Spleen (tissue), 11 donors: ENCODE measurements around the gene SMG6. TPM values are rescaled to one million over a fixed set of nuclear protein-coding genes. Genes with fewer than 3 reads are reported as not detected.
A peak's percentile ranks its signal among the peaks of the same experiment; 100 is the strongest.
"Not testable (repeated sequence)": the region's sequence is repeated elsewhere in the genome, so short reads cannot be mapped to it uniquely, and the experiment has no call there.

Experiments
- DNase-seq: peaks from one replicate; pipeline ENCODE4 v3.0.0-alpha.2; 2020
- H3K27ac ChIP-seq, 8 donors: fragments of 200-600 bp; sonication (generic) in 7 of 8; 1 replicate in 4 of 8; 2 replicates in 4 of 8; pipeline versions ENCODE4 v1.5.0 to v1.8.0; 2016 to 2021; ENCODE audit warnings: inconsistent platforms in 4 of 8, mild to moderate bottlenecking in 4 of 8, moderate library complexity in 1 of 8
- H3K27me3 ChIP-seq, 7 donors: fragments of 200-600 bp; sonication (generic) in 6 of 7; replicated peaks in 1 of 7; 1 replicate in 4 of 7; 2 replicates in 3 of 7; pipeline versions ENCODE4 v1.5.0 to v1.8.0; 2016 to 2021; ENCODE audit warnings: inconsistent platforms in 3 of 7, mild to moderate bottlenecking in 1 of 7
- H3K36me3 ChIP-seq, 6 donors: fragments of 200-600 bp; sonication (generic) in 5 of 6; 1 replicate in 4 of 6; 2 replicates in 2 of 6; pipeline versions ENCODE4 v1.5.0 to v1.8.0; 2016 to 2021; ENCODE audit warnings: inconsistent platforms in 2 of 6
- H3K4me1 ChIP-seq, 6 donors: fragments of 200-600 bp; sonication (generic) in 5 of 6; 1 replicate in 3 of 6; 2 replicates in 3 of 6; pipeline versions ENCODE4 v1.5.0 to v1.8.0; 2016 to 2021; ENCODE audit warnings: inconsistent platforms in 3 of 6
- H3K4me3 ChIP-seq, 8 donors: fragments of 200-600 bp; sonication (generic) in 7 of 8; 1 replicate in 4 of 8; 2 replicates in 4 of 8; pipeline versions ENCODE4 v1.5.0 to v1.8.0; 2016 to 2021; ENCODE audit warnings: inconsistent platforms in 4 of 8, mild to moderate bottlenecking in 4 of 8, moderate library complexity in 2 of 8
- H3K9me3 ChIP-seq, 8 donors: fragments of 200-600 bp; sonication (generic) in 7 of 8; 1 replicate in 4 of 8; 2 replicates in 4 of 8; pipeline versions ENCODE4 v1.5.0 to v1.8.0; 2016 to 2021; ENCODE audit warnings: inconsistent platforms in 4 of 8
- CTCF ChIP-seq, 11 experiments: fragments of 200-600 bp in 7 of 11; fragments of 450-650 bp in 4 of 11; sonication (generic) in 4 of 11; IDR thresholded peaks in 8 of 11; conservative IDR thresholded peaks in 3 of 11; 1 replicate in 7 of 11; 2 replicates in 4 of 11; pipeline versions ENCODE4 v1.4.0 to v1.8.0; 2016 to 2021; ENCODE audit warnings: antibody characterized with exemption in 11 of 11, inconsistent platforms in 4 of 11, mild to moderate bottlenecking in 1 of 11
- POLR2A ChIP-seq, 3 donors: fragments of 450-650 bp; IDR thresholded peaks; one replicate each; pipeline ENCODE4 v1.5.1; 2017; ENCODE audit warnings: antibody characterized with exemption in 3 of 3, mild to moderate bottlenecking in 1 of 3
- POLR2AphosphoS5 ChIP-seq, 3 donors: sonication (generic); formaldehyde crosslinking; IDR thresholded peaks; one replicate each; pipeline ENCODE4 v1.5.1; 2017; ENCODE audit warnings: antibody characterized with exemption in 3 of 3
- WGBS, 5 donors: extraction: QIAGEN DNeasy Blood & Tissue Kit in 3 of 5; methylation state at CpG; one replicate each; pipeline versions ENCODE4 v1.1.5 to v1.1.7; 2013 to 2018; 5-methylcytosine and 5-hydroxymethylcytosine counted together
- intact Hi-C: fragments of 100-400 bp; cut with DNase I; formaldehyde crosslinking; loops from one replicate; pipeline ENCODE4 v1.15.0; 2023; ENCODE audit warnings: low total_unique reads
- polyA plus RNA-seq, 3 donors: library from polyadenylated mRNA; stranded (reverse); fragments of 200-250 nt; gene quantifications; one replicate each; pipeline ENCODE4 v1.2.1, GENCODE V29; 2013
- total RNA-seq, 7 donors: library from RNA; depleted of rRNA in 3 of 7; stranded (reverse); fragments of >200 nt in 3 of 7; fragmentation: NEBNext Ultra II Directional in 4 of 7; extraction: Animal tissue kit (Norgen Biotek cat#: 25700) in 4 of 7; gene quantifications; one replicate each; pipeline versions ENCODE4 v1.1.0 to v1.2.1, GENCODE V29; 2016 to 2021
- donor health status: healthy with polysubstance abuse.
- donor health status: DM: no; HTN: no; CAD: no; lungs with moderate emphysema.
- donor health status: DM: no; HTN: no; CAD: no.
- donor health status: Bipolar disorder and iron deficiency.
- donor health status: healthy.
- donor health status: DM: no; HTN: no; CAD: no.
- donor health status: DM: yes; HTN: yes; CAD: no.

Gene SMG6
- total and polyA plus RNA-seq, 10 donors, result 9.7 to 44.2 (median 28.0) TPM

- DNase-seq, result no peak
- Histone ChIP-seq H3K27me3 (no peaks in the 10 kb centered on the region), H3K9me3 (no peaks in the 10 kb centered on the region), H3K36me3 (peaks cover 0 to 93% (median 6%) of the 10 kb centered on the region in 6 donors), H3K4me1 (peaks cover 21 to 59% (median 42%) of the 10 kb centered on the region in 6 donors), H3K4me3 (no peak overlapping the region), H3K27ac (peak overlapping the region; percentile 29 to 85 (median 68))
- intact Hi-C loops, result loop anchor here (10.0 kb wide), 1 partner anchor 63 kb away; no protein-coding TSS in a partner anchor
- WGBS, 5 donors, result 53 to 74% (median 69%) methylated on average over 16 of the region's 16 CpGs
- TF ChIP-seq POLR2A (IDR thresholded peaks at IDR 0.05) (no peak), CTCF (IDR thresholded peaks at IDR 0.05 in 8 of 11, conservative IDR thresholded peaks at IDR 0.05 in 3 of 11) (no peak), POLR2AphosphoS5 (IDR thresholded peaks at IDR 0.05) (peak in 1 of 3 donors; percentile 40)
Measured at GRCh38 chr17:2172077-2172851, 131.3 kb downstream of the SMG6 start.

GRCh38 chr17:2171702-2172076, 131.9 kb downstream of the SMG6 start:
- no peaks in the 10 kb centered on the region for H3K9me3 ChIP-seq
- H3K27me3 ChIP-seq, result no peaks in the 10 kb centered on the region
- no peak overlapping the region for H3K4me3 ChIP-seq
- DNase-seq, result no peak
- 62 to 84% (median 74%) methylated on average over 6 of the region's 6 CpGs for WGBS, 5 donors
- peak overlapping the region in 7 of 8 donors; percentile 49 to 85 (median 68) for H3K27ac ChIP-seq
- peaks cover 19 to 53% (median 40%) of the 10 kb centered on the region in 6 donors for H3K4me1 ChIP-seq
- intact Hi-C loops, result loop anchor here (10.0 kb wide), 1 partner anchor 63 kb away; no protein-coding TSS in a partner anchor
- H3K36me3 ChIP-seq, result peaks cover 0 to 91% (median 7%) of the 10 kb centered on the region in 6 donors
- TF ChIP-seq CTCF (IDR thresholded peaks at IDR 0.05 in 8 of 11, conservative IDR thresholded peaks at IDR 0.05 in 3 of 11), result no peak
- TF ChIP-seq POLR2AphosphoS5 (IDR thresholded peaks at IDR 0.05), result no peak
- no peak for TF ChIP-seq POLR2A (IDR thresholded peaks at IDR 0.05)

GRCh38 chr17:2170023-2170422, 133.6 kb downstream of the SMG6 start:
- intact Hi-C loops, result loop anchor here (10.0 kb wide), 1 partner anchor 65 kb away; no protein-coding TSS in a partner anchor
- H3K27me3 ChIP-seq, result no peaks in the 10 kb centered on the region
- peaks cover 0 to 93% (median 10%) of the 10 kb centered on the region in 6 donors for H3K36me3 ChIP-seq
- no peak overlapping the region for H3K4me3 ChIP-seq
- peaks cover 16 to 36% (median 25%) of the 10 kb centered on the region in 6 donors for H3K4me1 ChIP-seq
- 75 to 87% (median 81%) methylated on average over 9 of the region's 9 CpGs for WGBS, 5 donors
- H3K9me3 ChIP-seq, result no peaks in the 10 kb centered on the region
- no peak overlapping the region for H3K27ac ChIP-seq
- TF ChIP-seq POLR2A (IDR thresholded peaks at IDR 0.05), result no peak
- peak in 7 of 11 experiments; percentile 15 to 41 (median 23) for TF ChIP-seq CTCF (IDR thresholded peaks at IDR 0.05 in 8 of 11, conservative IDR thresholded peaks at IDR 0.05 in 3 of 11)
- no peak for DNase-seq

DNA sequence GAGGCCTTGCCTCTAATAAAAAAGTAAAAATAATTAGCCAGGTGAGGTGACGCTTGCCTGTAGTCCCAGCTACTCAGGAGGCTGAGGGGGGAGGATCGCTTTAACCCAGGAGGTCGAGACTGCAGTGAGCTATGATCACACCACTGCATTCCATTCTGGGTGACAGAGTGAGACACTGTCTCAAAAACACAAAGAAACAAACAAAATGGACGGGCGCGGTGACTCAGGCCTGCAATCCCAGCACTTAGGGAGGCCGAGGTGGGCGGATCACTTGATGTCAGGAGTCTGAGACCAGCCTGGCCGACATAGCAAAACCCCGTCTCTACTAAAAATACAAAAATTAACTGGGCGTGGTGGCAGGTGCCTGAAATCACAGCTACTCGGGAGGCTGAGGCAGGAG, 137.9 kb downstream of the SMG6 start:
- H3K27ac ChIP-seq, intact Hi-C loops, DNase-seq, H3K27me3 ChIP-seq, H3K4me1 ChIP-seq, H3K4me3 ChIP-seq, H3K9me3 ChIP-seq: not testable (repeated sequence)
- 92 to 99% (median 95%) methylated on average over 12 of the region's 12 CpGs for WGBS, 5 donors
- H3K36me3 ChIP-seq, result peaks cover 0 to 90% (median 22%) of the 10 kb centered on the region in 6 donors
